Prostate gland (tissue), 2 donors: ENCODE results near the gene ADGRG3.

ENCODE experiments used
- POLR2A ChIP-seq: fragments of 450-650 bp; IDR thresholded peaks from one replicate; pipeline ENCODE4 v1.6.1; 2016; ENCODE audit warnings: antibody characterized with exemption, mild to moderate bottlenecking
- TF ChIP-seq, protein P1 (sequence below), 4 experiments: fragments of 200-600 bp in 2 of 4; fragments of 450-650 bp in 2 of 4; sonication (generic) in 2 of 4; IDR thresholded peaks; 1 replicate in 3 of 4; 2 replicates in 1 of 4; pipeline ENCODE4 v1.5.1; 2016 to 2019; ENCODE audit warnings: antibody characterized with exemption in 4 of 4, mild to moderate bottlenecking in 2 of 4, moderate library complexity in 2 of 4

DNA sequence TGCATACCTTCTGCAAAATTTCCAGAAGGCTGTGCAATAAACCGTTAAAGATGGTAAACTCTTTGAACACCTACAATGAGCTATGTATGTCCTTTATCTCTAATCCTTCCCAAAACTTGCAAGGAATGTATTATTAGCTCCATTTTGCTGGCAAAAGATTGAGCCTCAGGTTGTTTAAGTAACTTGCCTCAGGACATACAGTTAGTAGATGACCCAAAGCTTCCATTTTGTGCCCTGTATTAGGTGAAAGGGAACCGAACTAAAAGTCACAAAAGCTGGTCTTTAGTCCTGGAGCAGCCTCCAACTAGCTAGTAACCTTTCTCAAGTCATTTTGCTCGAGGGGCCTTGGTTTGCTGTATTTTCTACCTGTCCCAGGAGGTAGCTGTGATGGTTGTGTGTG lies 4.3 kb downstream of the ADGRG3 start:
- TF ChIP-seq POLR2A = no peak
- TF ChIP-seq, protein P1, sequence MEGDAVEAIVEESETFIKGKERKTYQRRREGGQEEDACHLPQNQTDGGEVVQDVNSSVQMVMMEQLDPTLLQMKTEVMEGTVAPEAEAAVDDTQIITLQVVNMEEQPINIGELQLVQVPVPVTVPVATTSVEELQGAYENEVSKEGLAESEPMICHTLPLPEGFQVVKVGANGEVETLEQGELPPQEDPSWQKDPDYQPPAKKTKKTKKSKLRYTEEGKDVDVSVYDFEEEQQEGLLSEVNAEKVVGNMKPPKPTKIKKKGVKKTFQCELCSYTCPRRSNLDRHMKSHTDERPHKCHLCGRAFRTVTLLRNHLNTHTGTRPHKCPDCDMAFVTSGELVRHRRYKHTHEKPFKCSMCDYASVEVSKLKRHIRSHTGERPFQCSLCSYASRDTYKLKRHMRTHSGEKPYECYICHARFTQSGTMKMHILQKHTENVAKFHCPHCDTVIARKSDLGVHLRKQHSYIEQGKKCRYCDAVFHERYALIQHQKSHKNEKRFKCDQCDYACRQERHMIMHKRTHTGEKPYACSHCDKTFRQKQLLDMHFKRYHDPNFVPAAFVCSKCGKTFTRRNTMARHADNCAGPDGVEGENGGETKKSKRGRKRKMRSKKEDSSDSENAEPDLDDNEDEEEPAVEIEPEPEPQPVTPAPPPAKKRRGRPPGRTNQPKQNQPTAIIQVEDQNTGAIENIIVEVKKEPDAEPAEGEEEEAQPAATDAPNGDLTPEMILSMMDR (IDR thresholded peaks at IDR 0.05) = no peak
